Activated CD4-positive, alpha-beta T cell treated with anti-CD3 and anti-CD28 coated beads, Interleukin-2, amount 50 U/mL, for 16 hours (primary cell): Measurements from ENCODE around the gene BCL7B.

Experiments used
- DNase-seq: peaks from one replicate; pipeline ENCODE4 v3.0.0-alpha.2; 2020

The BCL7B gene

GRCh38 chr7:73487486-73487885 is 70.0 kb downstream of the BCL7B start:
- no peak for DNase-seq
